ENCODE data around the gene NADK2. TPM values are rescaled to one million over a fixed set of nuclear protein-coding genes. Genes with fewer than 3 reads are reported as not detected.
A peak's percentile ranks its signal among the peaks of the same experiment; 100 is the strongest.

Gene NADK2
- total RNA-seq, 1 donor from 2014 or later = 18.4 TPM

DNA sequence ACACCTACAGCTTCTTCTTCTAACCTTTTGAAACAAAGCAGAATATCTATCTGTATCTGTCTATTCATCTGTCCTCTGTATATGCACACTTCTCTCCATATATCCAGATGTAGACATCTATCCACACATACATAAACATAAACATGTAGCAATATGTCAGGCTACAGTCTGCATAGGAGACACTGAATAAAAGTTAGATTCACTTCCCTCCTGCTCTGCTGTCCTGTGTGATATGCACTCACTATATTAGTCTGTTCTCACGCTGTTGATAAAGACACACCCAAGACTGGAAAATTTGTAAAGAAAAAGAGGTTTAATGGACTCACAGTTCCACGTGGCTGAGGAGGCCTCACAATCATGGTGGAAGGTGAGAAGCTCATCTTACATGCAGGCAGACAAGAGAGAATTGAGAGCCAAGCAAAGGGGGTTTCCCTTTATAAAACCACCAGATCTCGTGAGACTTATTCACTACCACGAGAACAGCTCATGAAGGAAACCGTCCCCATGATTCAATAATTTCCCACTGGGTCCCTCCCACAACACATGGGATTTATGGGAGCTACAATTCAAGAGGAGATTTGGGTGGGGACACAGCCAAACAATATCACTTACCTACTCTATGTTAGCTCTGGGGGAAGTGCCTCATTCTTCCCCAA is 35.9 kb upstream of the NADK2 start:
- H3K27me3 ChIP-seq = no peaks in the 10 kb centered on the region
- TF ChIP-seq, protein P1, sequence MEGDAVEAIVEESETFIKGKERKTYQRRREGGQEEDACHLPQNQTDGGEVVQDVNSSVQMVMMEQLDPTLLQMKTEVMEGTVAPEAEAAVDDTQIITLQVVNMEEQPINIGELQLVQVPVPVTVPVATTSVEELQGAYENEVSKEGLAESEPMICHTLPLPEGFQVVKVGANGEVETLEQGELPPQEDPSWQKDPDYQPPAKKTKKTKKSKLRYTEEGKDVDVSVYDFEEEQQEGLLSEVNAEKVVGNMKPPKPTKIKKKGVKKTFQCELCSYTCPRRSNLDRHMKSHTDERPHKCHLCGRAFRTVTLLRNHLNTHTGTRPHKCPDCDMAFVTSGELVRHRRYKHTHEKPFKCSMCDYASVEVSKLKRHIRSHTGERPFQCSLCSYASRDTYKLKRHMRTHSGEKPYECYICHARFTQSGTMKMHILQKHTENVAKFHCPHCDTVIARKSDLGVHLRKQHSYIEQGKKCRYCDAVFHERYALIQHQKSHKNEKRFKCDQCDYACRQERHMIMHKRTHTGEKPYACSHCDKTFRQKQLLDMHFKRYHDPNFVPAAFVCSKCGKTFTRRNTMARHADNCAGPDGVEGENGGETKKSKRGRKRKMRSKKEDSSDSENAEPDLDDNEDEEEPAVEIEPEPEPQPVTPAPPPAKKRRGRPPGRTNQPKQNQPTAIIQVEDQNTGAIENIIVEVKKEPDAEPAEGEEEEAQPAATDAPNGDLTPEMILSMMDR (IDR thresholded peaks at IDR 0.05) = no peak
- H3K4me3 ChIP-seq = no peak overlapping the region
- H3K27ac ChIP-seq = peak overlapping the region; percentile 56 to 64
- H3K4me1 ChIP-seq = peaks cover 0 to 34% of the 10 kb centered on the region in 2 donors
- DNase-seq (ENCODE audit: low spot score in 2 of 2) = no peak
- no peaks in the 10 kb centered on the region for H3K36me3 ChIP-seq
- intact Hi-C loops (cut with DNase I) = loop anchor here (2.0 kb wide), 1 partner anchor 23 kb away; the partner anchor contains the start of gene RANBP3L
- no peaks in the 10 kb centered on the region for H3K9me3 ChIP-seq

DNA sequence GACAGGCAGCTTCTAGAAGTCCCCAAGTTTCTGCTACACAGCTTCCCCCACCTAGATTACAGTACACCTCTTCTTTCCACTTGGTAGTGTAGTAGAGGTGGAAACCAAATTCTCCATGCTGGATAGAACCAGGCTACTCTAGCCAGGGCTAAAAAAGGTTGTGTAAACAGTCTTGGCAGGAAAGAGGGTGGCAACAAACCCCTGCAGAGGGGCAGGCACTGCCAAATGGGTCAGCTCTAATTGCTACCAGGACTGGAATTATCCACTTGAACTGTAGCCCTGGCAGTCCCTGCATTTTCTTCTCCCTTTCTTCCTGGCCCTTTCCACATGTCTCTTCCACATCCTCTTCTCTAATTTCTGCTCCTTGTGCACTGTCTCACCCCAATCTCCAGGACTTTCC is 35.1 kb upstream of the NADK2 start:
- peak overlapping the region; percentile 56 to 69 for H3K27ac ChIP-seq
- no peaks in the 10 kb centered on the region for H3K9me3 ChIP-seq
- DNase-seq (ENCODE audit: low spot score in 2 of 2) = no peak
- peaks cover 0 to 31% of the 10 kb centered on the region in 2 donors for H3K4me1 ChIP-seq
- TF ChIP-seq, protein P1 (IDR thresholded peaks at IDR 0.05) = no peak
- no peaks in the 10 kb centered on the region for H3K36me3 ChIP-seq
- intact Hi-C loops (cut with DNase I) = no loop called here
- no peaks in the 10 kb centered on the region for H3K27me3 ChIP-seq
- no peak overlapping the region for H3K4me3 ChIP-seq

DNA sequence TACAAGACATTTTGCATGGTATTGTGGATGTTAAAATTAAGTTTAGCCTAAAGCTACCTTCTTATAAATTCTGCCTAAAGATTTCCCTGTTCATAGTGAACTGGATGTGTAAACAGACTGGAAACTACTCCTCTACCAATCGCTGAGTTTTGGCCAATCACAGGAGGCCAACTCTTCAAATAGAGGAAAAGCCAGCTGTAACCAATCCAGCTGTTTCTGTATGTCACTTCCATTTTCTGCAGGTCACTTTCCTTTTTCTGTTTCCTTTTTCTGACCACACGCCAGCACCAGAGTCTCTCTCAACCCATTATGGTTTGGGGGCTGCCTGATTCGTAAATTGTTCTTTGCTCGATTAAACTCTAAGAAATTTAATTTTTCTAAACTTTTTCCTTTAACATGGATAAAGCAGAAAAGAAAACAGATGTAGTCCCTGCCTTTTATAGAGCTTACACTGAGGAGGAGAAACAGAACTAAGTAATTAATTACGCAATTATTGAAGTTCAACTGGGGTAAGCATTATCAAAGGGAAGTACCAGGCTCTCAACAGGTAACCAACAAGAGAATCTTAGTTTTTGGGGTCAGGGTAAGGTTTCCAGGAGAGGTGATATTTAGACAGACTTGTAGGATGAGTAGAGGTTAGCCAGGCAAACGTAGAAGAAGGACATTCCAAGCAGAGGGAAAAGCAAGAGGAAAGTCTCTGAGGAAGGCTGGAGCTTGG is 32.2 kb upstream of the NADK2 start:
- no peak for DNase-seq (ENCODE audit: low spot score in 2 of 2)
- intact Hi-C loops (cut with DNase I) = no loop called here
- no peak overlapping the region for H3K4me3 ChIP-seq
- peaks cover 0 to 31% of the 10 kb centered on the region in 2 donors for H3K4me1 ChIP-seq
- no peaks in the 10 kb centered on the region for H3K27me3 ChIP-seq
- no peaks in the 10 kb centered on the region for H3K9me3 ChIP-seq
- TF ChIP-seq, protein P1 (IDR thresholded peaks at IDR 0.05) = no peak
- peak overlapping the region in 1 of 2 donors; percentile 44 for H3K27ac ChIP-seq
- no peaks in the 10 kb centered on the region for H3K36me3 ChIP-seq

DNA sequence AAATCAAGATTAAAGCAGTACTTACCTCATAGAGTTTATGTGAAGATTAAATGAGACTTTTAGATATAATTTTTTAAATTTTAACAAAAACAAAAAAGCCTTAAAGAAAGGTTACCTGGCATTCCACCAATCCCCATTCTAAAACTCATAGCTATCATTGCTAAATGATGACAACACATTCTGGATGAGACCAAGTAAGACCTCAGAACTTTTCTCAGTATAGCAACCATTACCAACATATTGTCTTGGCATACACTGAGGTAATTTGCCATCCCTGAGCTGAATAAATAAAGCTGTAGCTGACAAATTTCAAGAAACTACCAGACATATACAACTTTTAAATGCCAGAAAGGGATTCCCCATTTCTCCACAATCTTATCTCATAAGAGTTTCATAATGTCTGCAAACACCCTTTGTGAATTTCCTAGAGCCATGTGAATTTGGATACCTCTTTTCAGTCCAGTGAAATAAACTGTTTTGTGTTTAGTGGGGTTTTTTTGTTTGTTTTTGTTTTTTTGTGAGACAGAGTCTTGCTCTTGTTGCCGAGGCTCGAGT is 30.5 kb upstream of the NADK2 start:
- intact Hi-C loops (cut with DNase I) = no loop called here
- H3K36me3 ChIP-seq = no peaks in the 10 kb centered on the region
- TF ChIP-seq, protein P1 (IDR thresholded peaks at IDR 0.05) = no peak
- H3K4me3 ChIP-seq = no peak overlapping the region
- H3K27ac ChIP-seq = no peak overlapping the region
- H3K27me3 ChIP-seq = no peaks in the 10 kb centered on the region
- DNase-seq (ENCODE audit: low spot score in 2 of 2) = no peak
- H3K4me1 ChIP-seq = peaks cover 0 to 21% of the 10 kb centered on the region in 2 donors
- no peaks in the 10 kb centered on the region for H3K9me3 ChIP-seq

DNA sequence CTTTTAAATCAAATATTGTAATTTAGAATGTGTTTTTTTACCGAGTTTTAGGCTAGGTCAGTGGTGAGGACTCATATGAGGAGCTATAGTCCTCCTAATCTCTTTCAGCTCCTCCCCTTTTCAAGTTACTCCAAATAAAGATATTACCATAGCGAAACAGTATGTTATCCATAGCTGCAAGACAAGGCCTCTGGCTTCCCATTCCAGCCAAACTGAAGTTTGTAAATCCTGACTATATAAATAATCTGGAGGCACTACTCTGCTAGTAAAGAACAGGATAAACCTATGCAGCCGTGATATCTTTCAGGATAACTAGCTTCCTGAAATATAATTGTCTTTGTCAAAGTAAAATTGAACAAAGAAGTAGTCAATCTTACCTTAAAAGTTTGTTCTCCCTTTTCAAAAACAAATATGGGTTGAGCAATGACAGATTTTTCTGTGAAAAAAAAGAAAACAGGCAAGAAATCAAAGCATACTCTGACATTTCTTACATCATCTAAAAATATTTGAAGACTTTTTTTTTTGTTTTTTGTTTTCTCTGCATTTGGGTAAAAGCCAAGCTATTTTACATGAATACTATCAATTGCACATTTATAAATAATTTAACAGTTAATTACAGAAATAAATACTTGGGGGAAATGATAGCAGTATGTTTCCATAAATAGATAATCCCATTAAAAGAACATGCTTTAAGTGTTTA is 29.3 kb upstream of the NADK2 start:
- H3K9me3 ChIP-seq = no peaks in the 10 kb centered on the region
- H3K27me3 ChIP-seq = no peaks in the 10 kb centered on the region
- peaks cover 0 to 13% of the 10 kb centered on the region in 2 donors for H3K4me1 ChIP-seq
- intact Hi-C loops (cut with DNase I) = no loop called here
- no peaks in the 10 kb centered on the region for H3K36me3 ChIP-seq
- no peak overlapping the region for H3K27ac ChIP-seq
- TF ChIP-seq, protein P1 (IDR thresholded peaks at IDR 0.05) = no peak
- no peak for DNase-seq (ENCODE audit: low spot score in 2 of 2)
- no peak overlapping the region for H3K4me3 ChIP-seq

Data from ascending aorta (tissue), 2 donors.